PC-9 (cell line): Measurements from ENCODE around the gene TCF4. TPM values are rescaled to one million over a fixed set of nuclear protein-coding genes. Genes with fewer than 3 reads are reported as not detected.

Experiments
- BruUV-seq: library from RNA; stranded (reverse); fragments of 400-500 nt; replicated peaks from 2 replicates; lab custom pipeline; 2021; lab: Mats Ljungman, UMichigan
- CTCF ChIA-PET: fragments of 300-600 bp; sonication (Branson Sonifier 250); formaldehyde crosslinking; loops from one replicate; lab custom pipeline; 2022; ENCODE audit warnings: antibody characterized with exemption; lab: Charles Lee
- POLR2A ChIA-PET: fragments of 300-600 bp; sonication (Branson Sonifier 250); formaldehyde crosslinking; loops from one replicate; lab custom pipeline; 2022; ENCODE audit warnings: antibody characterized with exemption; ENCODE audit not compliant: unreplicated experiment; lab: Charles Lee
- DNase-seq, 2 experiments: peaks; one replicate each; pipeline versions ENCODE4 v3.0.0 to v3.0.0-alpha.2; 2015 to 2022; ENCODE audit warnings: mixed read lengths in 1 of 2
- H2AFZ ChIP-seq: fragments of 200-600 bp; sonication (generic); 2 replicates; pipeline ENCODE4 v1.8.1; 2017; ENCODE audit warnings: antibody characterized with exemption
- H3F3A ChIP-seq: fragments of 200-600 bp; sonication (generic); 2 replicates; pipeline ENCODE4 v1.8.1; 2017; ENCODE audit warnings: antibody characterized with exemption, mild to moderate bottlenecking, low read depth; ENCODE audit not compliant: insufficient read depth
- H3K27ac ChIP-seq: fragments of 200-600 bp; sonication (generic); 2 replicates; pipeline ENCODE4 v1.6.1; 2016; ENCODE audit warnings: mixed run types
- H3K27me3 ChIP-seq: fragments of 200-600 bp; sonication (generic); 2 replicates; pipeline ENCODE4 v1.6.1; 2016; ENCODE audit warnings: low read depth, mixed run types; ENCODE audit not compliant: insufficient read depth
- H3K36me3 ChIP-seq: fragments of 200-600 bp; sonication (generic); 2 replicates; pipeline ENCODE4 v1.6.1; 2016; ENCODE audit warnings: low read depth, mixed run types
- H3K4me1 ChIP-seq: fragments of 200-600 bp; sonication (generic); replicated peaks from 2 replicates; pipeline ENCODE4 v1.6.1; 2016; ENCODE audit warnings: mixed run types; ENCODE audit not compliant: insufficient read depth
- H3K4me2 ChIP-seq: fragments of 200-600 bp; sonication (generic); 2 replicates; pipeline ENCODE4 v1.6.1; 2017; ENCODE audit warnings: mixed run types
- H3K4me3 ChIP-seq: fragments of 200-600 bp; sonication (generic); 2 replicates; pipeline ENCODE4 v1.6.1; 2016; ENCODE audit warnings: mixed run types
- H3K79me2 ChIP-seq: fragments of 200-600 bp; sonication (generic); 2 replicates; pipeline ENCODE4 v1.6.1; 2017; ENCODE audit warnings: low read depth, mixed run types
- H3K9me2 ChIP-seq: fragments of 200-600 bp; sonication (generic); 2 replicates; pipeline ENCODE4 v1.8.1; 2017; ENCODE audit warnings: mild to moderate bottlenecking; ENCODE audit not compliant: insufficient read depth
- H3K9me3 ChIP-seq: fragments of 200-600 bp; sonication (generic); 2 replicates; pipeline ENCODE4 v1.8.1; 2016; ENCODE audit warnings: low read depth; ENCODE audit not compliant: insufficient read depth
- H4K20me1 ChIP-seq: fragments of 200-600 bp; sonication (generic); 2 replicates; pipeline ENCODE4 v1.8.1; 2017; ENCODE audit not compliant: insufficient read depth
- CTCF ChIP-seq: fragments of 200-600 bp; sonication (generic); conservative IDR thresholded peaks from 2 replicates; pipeline ENCODE4 v1.6.1; 2017; ENCODE audit warnings: mixed run types, antibody characterized with exemption, mild to moderate bottlenecking, moderate library complexity
- EZH2 ChIP-seq: fragments of 200-600 bp; sonication (generic); IDR thresholded peaks from 2 replicates; pipeline ENCODE4 v1.8.0; 2017; ENCODE audit warnings: antibody characterized with exemption, low read depth
- intact Hi-C: fragments of 100-400 bp; cut with micrococcal nuclease; formaldehyde crosslinking; loops from one replicate; pipeline ENCODE4 v1.10.0; 2022; ENCODE audit not compliant: unreplicated experiment
- total RNA-seq: library from RNA; stranded (reverse); gene quantifications from 2 replicates; pipeline ENCODE4 v1.2.3, GENCODE V29; 2021

The TCF4 gene
- total RNA-seq, 1 experiment from 2014 or later = 0.74 TPM

- TF ChIP-seq EZH2 (no peak), CTCF (no peak)
- ChIA-PET CTCF (no interaction called here), POLR2A (no interaction called here)
- H3K4me2 ChIP-seq = no peak overlapping the region
- no peaks in the 10 kb centered on the region for H3K79me2 ChIP-seq
- H4K20me1 ChIP-seq = no peaks in the 10 kb centered on the region
- no TSS peak for BruUV-seq
- no peak for DNase-seq
- intact Hi-C loops = no loop called here
- H3K9me3 ChIP-seq = no peaks in the 10 kb centered on the region
- H3K4me1 ChIP-seq = no peaks in the 10 kb centered on the region
- H3K36me3 ChIP-seq = no peaks in the 10 kb centered on the region
- no peaks in the 10 kb centered on the region for H3K9me2 ChIP-seq
- H3K4me3 ChIP-seq = no peak overlapping the region
- no peaks in the 10 kb centered on the region for H3F3A ChIP-seq
- no peak overlapping the region for H3K27ac ChIP-seq
- H2AFZ ChIP-seq = no peak overlapping the region
- H3K27me3 ChIP-seq = no peaks in the 10 kb centered on the region
Measured at GRCh38 chr18:55509631-55510324, 78.2 kb downstream of the TCF4 start.

- Histone ChIP-seq H3K36me3 (no peaks in the 10 kb centered on the region), H3K27me3 (no peaks in the 10 kb centered on the region), H3F3A (no peaks in the 10 kb centered on the region), H3K9me3 (no peaks in the 10 kb centered on the region), H3K79me2 (no peaks in the 10 kb centered on the region), H3K4me1 (no peaks in the 10 kb centered on the region), H2AFZ (no peak overlapping the region), H3K4me2 (no peak overlapping the region), H3K27ac (no peak overlapping the region), H3K4me3 (no peak overlapping the region), H3K9me2 (no peaks in the 10 kb centered on the region), H4K20me1 (no peaks in the 10 kb centered on the region)
- no TSS peak for BruUV-seq
- intact Hi-C loops = no loop called here
- ChIA-PET CTCF (no interaction called here), POLR2A (no interaction called here)
- no peak for DNase-seq
- TF ChIP-seq EZH2 (no peak), CTCF (no peak)
Measured at GRCh38 chr18:55508651-55509050, 79.3 kb downstream of the TCF4 start.

GRCh38 chr18:55506074-55506473 lies 81.9 kb downstream of the TCF4 start:
- no peaks in the 10 kb centered on the region for H3K36me3 ChIP-seq
- no peaks in the 10 kb centered on the region for H3K9me3 ChIP-seq
- H3K27ac ChIP-seq = no peak overlapping the region
- H3K27me3 ChIP-seq = no peaks in the 10 kb centered on the region
- no peaks in the 10 kb centered on the region for H3K9me2 ChIP-seq
- H3K4me1 ChIP-seq = no peaks in the 10 kb centered on the region
- H3K4me3 ChIP-seq = no peak overlapping the region
- CTCF ChIA-PET = no interaction called here
- intact Hi-C loops = no loop called here
- no peak for DNase-seq
- BruUV-seq = no TSS peak
- no peak overlapping the region for H2AFZ ChIP-seq
- TF ChIP-seq CTCF = no peak
- no peak for TF ChIP-seq EZH2
- no peak overlapping the region for H3K4me2 ChIP-seq
- H3K79me2 ChIP-seq = no peaks in the 10 kb centered on the region
- POLR2A ChIA-PET = no interaction called here
- H4K20me1 ChIP-seq = no peaks in the 10 kb centered on the region
- no peaks in the 10 kb centered on the region for H3F3A ChIP-seq
